Measurements from ENCODE around the gene OR56A3. TPM values are rescaled to one million over a fixed set of nuclear protein-coding genes. Genes with fewer than 3 reads are reported as not detected.

Gene OR56A3
- total and polyA plus RNA-seq, 2 donors (not counting 1 experiment from before 2014, with no cell fraction given): not detected

GRCh38 chr11:5910540-5910939 is 31.5 kb upstream of the OR56A3 start:
- Histone ChIP-seq H3K27ac (ENCODE audit: insufficient read depth, low read length) (no peak overlapping the region), H3K9me3 (ENCODE audit: control insufficient read depth, insufficient read depth, low read depth, low read length) (no peaks in the 10 kb centered on the region), H4K20me1 (ENCODE audit: control insufficient read depth, extremely low read depth, insufficient read depth, low read length) (no peaks in the 10 kb centered on the region), H3K4me1 (ENCODE audit: control insufficient read depth, extremely low read depth, insufficient read depth, low read length) (no peaks in the 10 kb centered on the region), H3K27me3 (ENCODE audit: control insufficient read depth, insufficient read depth, low read length) (no peaks in the 10 kb centered on the region), H2AFZ (ENCODE audit: low read length) (no peak overlapping the region), H3K9ac (ENCODE audit: insufficient read depth, low read length) (no peak overlapping the region), H3K4me2 (ENCODE audit: extremely low read depth, insufficient read depth, low read length) (no peak overlapping the region), H3K4me3 (replicated peaks in 1 of 4; ENCODE audit: control extremely low read depth in 1 of 4, insufficient read depth in 1 of 4, low read depth in 3 of 4, low read length in 4 of 4) (no peak overlapping the region), H3K79me2 (ENCODE audit: control insufficient read depth, insufficient read depth, low read length) (no peaks in the 10 kb centered on the region), H3K36me3 (ENCODE audit: control insufficient read depth, insufficient read depth, low read length) (no peaks in the 10 kb centered on the region)
- DNase-seq (ENCODE audit: low read depth in 2 of 2): no peak
- TF ChIP-seq CTCF (conservative IDR thresholded peaks at IDR 0.05 in 1 of 2, IDR thresholded peaks at IDR 0.05 in 1 of 2; ENCODE audit: low read depth in 1 of 2, low read length in 2 of 2) (no peak), EZH2 (IDR thresholded peaks at IDR 0.05; ENCODE audit: low read length, missing control alignments) (no peak)

GRCh38 chr11:5922749-5923426 is 19.2 kb upstream of the OR56A3 start:
- no peak for DNase-seq (ENCODE audit: low read depth in 2 of 2)
- no peak for TF ChIP-seq EZH2 (IDR thresholded peaks at IDR 0.05; ENCODE audit: low read length, missing control alignments)
- no peak for TF ChIP-seq CTCF (conservative IDR thresholded peaks at IDR 0.05 in 1 of 2, IDR thresholded peaks at IDR 0.05 in 1 of 2; ENCODE audit: low read depth in 1 of 2, low read length in 2 of 2)
- H2AFZ ChIP-seq (ENCODE audit: low read length): no peak overlapping the region

GRCh38 chr11:5923427-5923776 is 18.6 kb upstream of the OR56A3 start:
- H3K9me3 ChIP-seq (ENCODE audit: control insufficient read depth, insufficient read depth, low read depth, low read length): no peaks in the 10 kb centered on the region
- H3K79me2 ChIP-seq (ENCODE audit: control insufficient read depth, insufficient read depth, low read length): no peaks in the 10 kb centered on the region
- H3K27ac ChIP-seq (ENCODE audit: insufficient read depth, low read length): no peak overlapping the region
- no peak for DNase-seq (ENCODE audit: low read depth in 2 of 2)
- H4K20me1 ChIP-seq (ENCODE audit: control insufficient read depth, extremely low read depth, insufficient read depth, low read length): no peaks in the 10 kb centered on the region
- H3K4me3 ChIP-seq (replicated peaks in 1 of 4; ENCODE audit: control extremely low read depth in 1 of 4, insufficient read depth in 1 of 4, low read depth in 3 of 4, low read length in 4 of 4): no peak overlapping the region
- no peaks in the 10 kb centered on the region for H3K4me1 ChIP-seq (ENCODE audit: control insufficient read depth, extremely low read depth, insufficient read depth, low read length)
- no peaks in the 10 kb centered on the region for H3K36me3 ChIP-seq (ENCODE audit: control insufficient read depth, insufficient read depth, low read length)
- no peak overlapping the region for H2AFZ ChIP-seq (ENCODE audit: low read length)
- H3K27me3 ChIP-seq (ENCODE audit: control insufficient read depth, insufficient read depth, low read length): no peaks in the 10 kb centered on the region
- H3K4me2 ChIP-seq (ENCODE audit: extremely low read depth, insufficient read depth, low read length): no peak overlapping the region
- H3K9ac ChIP-seq (ENCODE audit: insufficient read depth, low read length): no peak overlapping the region
- TF ChIP-seq CTCF (conservative IDR thresholded peaks at IDR 0.05 in 1 of 2, IDR thresholded peaks at IDR 0.05 in 1 of 2; ENCODE audit: low read depth in 1 of 2, low read length in 2 of 2) (no peak), EZH2 (IDR thresholded peaks at IDR 0.05; ENCODE audit: low read length, missing control alignments) (no peak)

More at GRCh38 chr11:5922749-5923426, 19.2 kb upstream of the OR56A3 start:
- Histone ChIP-seq H3K9me3 (ENCODE audit: control insufficient read depth, insufficient read depth, low read depth, low read length) (no peaks in the 10 kb centered on the region), H3K36me3 (ENCODE audit: control insufficient read depth, insufficient read depth, low read length) (no peaks in the 10 kb centered on the region), H3K9ac (ENCODE audit: insufficient read depth, low read length) (no peak overlapping the region), H3K4me2 (ENCODE audit: extremely low read depth, insufficient read depth, low read length) (no peak overlapping the region), H4K20me1 (ENCODE audit: control insufficient read depth, extremely low read depth, insufficient read depth, low read length) (no peaks in the 10 kb centered on the region), H3K27me3 (ENCODE audit: control insufficient read depth, insufficient read depth, low read length) (no peaks in the 10 kb centered on the region), H3K27ac (ENCODE audit: insufficient read depth, low read length) (no peak overlapping the region), H3K79me2 (ENCODE audit: control insufficient read depth, insufficient read depth, low read length) (no peaks in the 10 kb centered on the region), H3K4me3 (replicated peaks in 1 of 4; ENCODE audit: control extremely low read depth in 1 of 4, insufficient read depth in 1 of 4, low read depth in 3 of 4, low read length in 4 of 4) (no peak overlapping the region), H3K4me1 (ENCODE audit: control insufficient read depth, extremely low read depth, insufficient read depth, low read length) (no peaks in the 10 kb centered on the region)

Data from fibroblast of lung (primary cell).